ENCODE data around the gene RBM10. TPM values are rescaled to one million over a fixed set of nuclear protein-coding genes. Genes with fewer than 3 reads are reported as not detected.

The RBM10 gene
- total RNA-seq, 4 donors from 2014 or later, result 27.3 to 46.2 (median 33.7) TPM

- H3K4me1 ChIP-seq, result peaks cover 0 to 3% (median 0%) of the 10 kb centered on the region in 4 donors
- peaks cover 0 to 94% (median 12%) of the 10 kb centered on the region in 3 donors for H3K36me3 ChIP-seq
- DNase-seq (ENCODE audit: low spot score in 2 of 2), result no peak
- H3K4me3 ChIP-seq, result no peak overlapping the region
- WGBS, 2 donors, result 68 to 77% methylated on average over 4 to 5 of the region's 5 CpGs
- H3K27ac ChIP-seq, result no peak overlapping the region
- no peaks in the 10 kb centered on the region for H3K9me3 ChIP-seq
- H3K27me3 ChIP-seq, result no peaks in the 10 kb centered on the region
- TF ChIP-seq POLR2A (IDR thresholded peaks at IDR 0.05) (no peak), EP300 (IDR thresholded peaks at IDR 0.05) (no peak), CTCF (IDR thresholded peaks at IDR 0.05) (no peak)
Measured at GRCh38 chrX:47204970-47205369, 59.9 kb downstream of the RBM10 start.

- Histone ChIP-seq H3K4me3 (no peak overlapping the region), H3K9me3 (no peaks in the 10 kb centered on the region), H3K36me3 (peaks cover 0 to 94% (median 16%) of the 10 kb centered on the region in 3 donors), H3K4me1 (no peaks in the 10 kb centered on the region), H3K27ac (no peak overlapping the region), H3K27me3 (no peaks in the 10 kb centered on the region)
- no peak for DNase-seq (ENCODE audit: low spot score in 2 of 2)
- WGBS, 2 donors, result 83 to 85% methylated on average over 3 of the region's 3 CpGs
- TF ChIP-seq POLR2A (IDR thresholded peaks at IDR 0.05), result no peak
- no peak for TF ChIP-seq CTCF (IDR thresholded peaks at IDR 0.05)
Measured at GRCh38 chrX:47206316-47206715, 61.3 kb downstream of the RBM10 start.

GRCh38 chrX:47208108-47208507, 63.1 kb downstream of the RBM10 start:
- Histone ChIP-seq H3K4me3 (no peak overlapping the region), H3K36me3 (peaks cover 0 to 94% (median 13%) of the 10 kb centered on the region in 3 donors), H3K4me1 (no peaks in the 10 kb centered on the region), H3K27me3 (no peaks in the 10 kb centered on the region), H3K9me3 (no peaks in the 10 kb centered on the region), H3K27ac (no peak overlapping the region)
- no peak for DNase-seq (ENCODE audit: low spot score in 2 of 2)
- no peak for TF ChIP-seq EP300 (IDR thresholded peaks at IDR 0.05)
- no peak for TF ChIP-seq POLR2A (IDR thresholded peaks at IDR 0.05)
- TF ChIP-seq CTCF (IDR thresholded peaks at IDR 0.05), result no peak
- 84 to 87% methylated on average over 11 to 12 of the region's 12 CpGs for WGBS, 2 donors

GRCh38 chrX:47209508-47210238, 64.7 kb downstream of the RBM10 start:
- H3K4me1 ChIP-seq, result no peaks in the 10 kb centered on the region
- no peak overlapping the region for H3K4me3 ChIP-seq
- H3K9me3 ChIP-seq, result no peaks in the 10 kb centered on the region
- peaks cover 0 to 97% (median 13%) of the 10 kb centered on the region in 3 donors for H3K36me3 ChIP-seq
- no peaks in the 10 kb centered on the region for H3K27me3 ChIP-seq
- no peak overlapping the region for H3K27ac ChIP-seq
- WGBS, 2 donors, result 93 to 100% methylated on average over 2 to 16 of the region's 16 CpGs
- TF ChIP-seq POLR2A (IDR thresholded peaks at IDR 0.05) (no peak), CTCF (IDR thresholded peaks at IDR 0.05) (no peak), EP300 (IDR thresholded peaks at IDR 0.05) (no peak)
- DNase-seq (ENCODE audit: low spot score in 2 of 2), result no peak

GRCh38 chrX:47210661-47211425, 65.8 kb downstream of the RBM10 start:
- TF ChIP-seq CTCF (IDR thresholded peaks at IDR 0.05) (no peak), POLR2A (IDR thresholded peaks at IDR 0.05) (no peak), EP300 (IDR thresholded peaks at IDR 0.05) (no peak)
- no peaks in the 10 kb centered on the region for H3K27me3 ChIP-seq
- H3K4me1 ChIP-seq, result no peaks in the 10 kb centered on the region
- no peak overlapping the region for H3K4me3 ChIP-seq
- 95 to 97% methylated on average over 8 to 15 of the region's 15 CpGs for WGBS, 2 donors
- no peak overlapping the region for H3K27ac ChIP-seq
- DNase-seq (ENCODE audit: low spot score in 2 of 2), result no peak
- no peaks in the 10 kb centered on the region for H3K9me3 ChIP-seq
- H3K36me3 ChIP-seq, result peaks cover 0 to 98% (median 13%) of the 10 kb centered on the region in 3 donors
